MM.1S (cell line): Measurements from ENCODE around the gene ATG3.

ENCODE experiments used
- DNase-seq: peaks from one replicate; pipeline ENCODE4 v3.0.0-alpha.2; 2015
- H2AFZ ChIP-seq: fragments of 300-600 bp; sonication (generic); 2 replicates; pipeline ENCODE4 v1.6.0; 2016; ENCODE audit warnings: antibody characterized with exemption, low read length
- H3F3A ChIP-seq: fragments of 300-600 bp; sonication (generic); 2 replicates; pipeline ENCODE4 v1.6.1; 2016; ENCODE audit warnings: mild to moderate bottlenecking, antibody characterized with exemption, low read length, moderate library complexity, mixed read lengths; ENCODE audit not compliant: insufficient read depth
- H3K27ac ChIP-seq: fragments of 300-600 bp; sonication (generic); 2 replicates; pipeline ENCODE4 v1.5.1; 2016; ENCODE audit warnings: mild to moderate bottlenecking, low read length
- H3K27me3 ChIP-seq: fragments of 300-600 bp; sonication (generic); replicated peaks from 2 replicates; pipeline ENCODE4 v1.6.0; 2016; ENCODE audit warnings: low read length; ENCODE audit not compliant: insufficient read depth
- H3K36me3 ChIP-seq: fragments of 300-600 bp; sonication (generic); replicated peaks from 2 replicates; pipeline ENCODE4 v1.6.1; 2016; ENCODE audit warnings: mild to moderate bottlenecking, low read length, mixed read lengths; ENCODE audit not compliant: insufficient read depth
- H3K4me1 ChIP-seq: fragments of 300-600 bp; sonication (generic); 2 replicates; pipeline ENCODE4 v1.6.1; 2016; ENCODE audit warnings: low read length, mixed read lengths
- H3K4me2 ChIP-seq: fragments of 300-600 bp; sonication (generic); 2 replicates; pipeline ENCODE4 v1.6.0; 2016; ENCODE audit warnings: low read depth, low read length
- H3K4me3 ChIP-seq: fragments of 300-600 bp; sonication (generic); 2 replicates; pipeline ENCODE4 v1.5.1; 2016; ENCODE audit warnings: low read length, mixed read lengths
- H3K79me2 ChIP-seq: fragments of 300-600 bp; sonication (generic); 2 replicates; pipeline ENCODE4 v1.6.1; 2016; ENCODE audit warnings: mixed run types, low read length, mixed read lengths
- H3K9ac ChIP-seq: fragments of 300-600 bp; sonication (generic); 2 replicates; pipeline ENCODE4 v1.6.1; 2016; ENCODE audit warnings: low read length, mixed read lengths
- H3K9me2 ChIP-seq: fragments of 300-600 bp; sonication (generic); replicated peaks from 2 replicates; pipeline ENCODE4 v1.6.1; 2016; ENCODE audit warnings: mild to moderate bottlenecking, low read length, mixed read lengths; ENCODE audit not compliant: insufficient read depth
- H3K9me3 ChIP-seq: fragments of 300-600 bp; sonication (generic); replicated peaks from 2 replicates; pipeline ENCODE4 v1.6.1; 2016; ENCODE audit warnings: mild to moderate bottlenecking, low read length, mixed read lengths; ENCODE audit not compliant: insufficient read depth
- H4K20me1 ChIP-seq: fragments of 300-600 bp; sonication (generic); 2 replicates; pipeline ENCODE4 v1.6.1; 2016; ENCODE audit warnings: mild to moderate bottlenecking, low read length, moderate library complexity, mixed read lengths; ENCODE audit not compliant: insufficient read depth
- EZH2 ChIP-seq: fragments of 300-600 bp; sonication (generic); optimal IDR thresholded peaks from 2 replicates; pipeline ENCODE3; 2017; ENCODE audit warnings: low read depth, mild to moderate bottlenecking, antibody characterized with exemption, low read length, mixed read lengths
- EZH2phosphoT487 ChIP-seq: fragments of 300-600 bp; sonication (generic); IDR thresholded peaks from 2 replicates; pipeline ENCODE4 v1.6.1; 2018; ENCODE audit warnings: antibody characterized with exemption, low read length
- TF ChIP-seq, protein P1 (sequence below): fragments of 300-600 bp; sonication (generic); IDR thresholded peaks from 2 replicates; pipeline ENCODE4 v1.5.1; 2016; ENCODE audit warnings: antibody characterized with exemption, low read length, mixed read lengths

Gene ATG3

DNA sequence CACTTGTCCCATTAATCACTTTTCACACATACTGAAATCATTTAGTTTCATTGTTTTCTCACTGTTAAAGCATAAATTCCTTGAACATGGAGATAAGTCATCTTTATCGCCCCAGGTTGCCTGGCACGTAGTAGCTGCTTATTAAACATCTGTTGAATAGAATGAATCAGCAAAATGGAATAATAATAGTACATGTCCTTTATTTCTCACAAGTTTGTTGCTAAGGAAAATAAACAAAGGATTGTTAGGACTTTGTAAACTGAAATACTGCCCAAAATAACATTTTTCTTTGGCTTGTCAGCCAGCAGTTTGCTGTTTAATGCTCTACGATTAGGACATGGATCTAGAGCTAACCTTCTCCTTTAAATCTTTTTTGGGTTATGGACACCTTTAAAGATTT is 17.9 kb upstream of the ATG3 start:
- H3K9me3 ChIP-seq: no peaks in the 10 kb centered on the region
- no peaks in the 10 kb centered on the region for H4K20me1 ChIP-seq
- no peak overlapping the region for H2AFZ ChIP-seq
- H3K9ac ChIP-seq: no peak overlapping the region
- H3K79me2 ChIP-seq: no peaks in the 10 kb centered on the region
- H3K4me1 ChIP-seq: no peaks in the 10 kb centered on the region
- H3F3A ChIP-seq: no peaks in the 10 kb centered on the region
- H3K9me2 ChIP-seq: no peaks in the 10 kb centered on the region
- H3K27ac ChIP-seq: no peak overlapping the region
- no peaks in the 10 kb centered on the region for H3K36me3 ChIP-seq
- H3K4me2 ChIP-seq: no peak overlapping the region
- TF ChIP-seq, protein P1, sequence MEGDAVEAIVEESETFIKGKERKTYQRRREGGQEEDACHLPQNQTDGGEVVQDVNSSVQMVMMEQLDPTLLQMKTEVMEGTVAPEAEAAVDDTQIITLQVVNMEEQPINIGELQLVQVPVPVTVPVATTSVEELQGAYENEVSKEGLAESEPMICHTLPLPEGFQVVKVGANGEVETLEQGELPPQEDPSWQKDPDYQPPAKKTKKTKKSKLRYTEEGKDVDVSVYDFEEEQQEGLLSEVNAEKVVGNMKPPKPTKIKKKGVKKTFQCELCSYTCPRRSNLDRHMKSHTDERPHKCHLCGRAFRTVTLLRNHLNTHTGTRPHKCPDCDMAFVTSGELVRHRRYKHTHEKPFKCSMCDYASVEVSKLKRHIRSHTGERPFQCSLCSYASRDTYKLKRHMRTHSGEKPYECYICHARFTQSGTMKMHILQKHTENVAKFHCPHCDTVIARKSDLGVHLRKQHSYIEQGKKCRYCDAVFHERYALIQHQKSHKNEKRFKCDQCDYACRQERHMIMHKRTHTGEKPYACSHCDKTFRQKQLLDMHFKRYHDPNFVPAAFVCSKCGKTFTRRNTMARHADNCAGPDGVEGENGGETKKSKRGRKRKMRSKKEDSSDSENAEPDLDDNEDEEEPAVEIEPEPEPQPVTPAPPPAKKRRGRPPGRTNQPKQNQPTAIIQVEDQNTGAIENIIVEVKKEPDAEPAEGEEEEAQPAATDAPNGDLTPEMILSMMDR: no peak
- TF ChIP-seq EZH2phosphoT487: no peak
- TF ChIP-seq EZH2: no peak
- no peak for DNase-seq
- no peak overlapping the region for H3K4me3 ChIP-seq
- H3K27me3 ChIP-seq: no peaks in the 10 kb centered on the region

DNA sequence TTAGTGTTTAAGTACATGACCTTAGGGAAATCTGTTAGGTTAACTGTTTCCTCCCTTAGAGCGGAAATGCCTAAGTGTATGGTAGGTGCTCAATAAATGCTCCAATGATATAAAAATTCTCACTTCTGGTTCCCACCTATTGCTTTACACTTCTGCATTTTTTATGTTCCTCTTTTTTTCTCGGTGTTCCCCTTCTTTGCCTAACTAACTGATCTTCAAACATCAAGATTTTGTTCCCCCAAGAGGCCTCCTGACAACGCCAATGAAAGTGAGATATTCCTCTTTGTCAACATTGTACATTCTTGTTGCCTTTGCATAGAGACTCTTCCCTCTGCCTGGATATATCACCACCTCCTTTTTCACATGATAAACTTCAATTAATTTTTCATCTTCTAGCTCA is 17.5 kb upstream of the ATG3 start:
- no peak for DNase-seq
- no peak overlapping the region for H3K9ac ChIP-seq
- no peaks in the 10 kb centered on the region for H3K4me1 ChIP-seq
- no peak overlapping the region for H3K4me2 ChIP-seq
- H2AFZ ChIP-seq: no peak overlapping the region
- H3K27ac ChIP-seq: no peak overlapping the region
- H3F3A ChIP-seq: no peaks in the 10 kb centered on the region
- H3K36me3 ChIP-seq: no peaks in the 10 kb centered on the region
- H3K9me3 ChIP-seq: no peaks in the 10 kb centered on the region
- no peaks in the 10 kb centered on the region for H3K27me3 ChIP-seq
- no peaks in the 10 kb centered on the region for H3K79me2 ChIP-seq
- TF ChIP-seq, protein P1: no peak
- TF ChIP-seq EZH2phosphoT487 (no peak), EZH2 (no peak)
- H4K20me1 ChIP-seq: no peaks in the 10 kb centered on the region
- no peaks in the 10 kb centered on the region for H3K9me2 ChIP-seq
- H3K4me3 ChIP-seq: no peak overlapping the region

DNA sequence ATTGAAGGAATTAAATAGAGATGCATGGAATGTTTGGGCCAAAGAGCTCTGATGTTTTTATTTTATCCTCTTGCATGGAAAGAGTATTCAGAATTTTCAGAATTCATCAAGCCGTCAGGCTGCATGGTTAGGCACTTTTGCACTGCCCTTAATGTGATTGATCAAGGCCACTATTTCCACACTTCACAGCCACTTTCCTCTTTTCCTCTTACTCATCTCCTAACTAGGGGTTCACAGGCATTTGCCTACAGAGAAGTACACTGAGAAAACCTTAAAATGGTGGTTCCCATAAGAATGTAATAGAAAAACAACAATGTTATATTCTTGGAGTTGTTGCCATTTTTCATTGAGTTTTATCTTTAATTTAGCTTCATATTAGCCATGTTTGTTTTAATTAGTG is 10.9 kb upstream of the ATG3 start:
- Histone ChIP-seq H3K9me2 (no peaks in the 10 kb centered on the region), H3K4me3 (no peak overlapping the region), H3K4me2 (no peak overlapping the region), H3K9me3 (no peaks in the 10 kb centered on the region), H3K79me2 (no peaks in the 10 kb centered on the region), H3F3A (no peaks in the 10 kb centered on the region), H3K27me3 (no peaks in the 10 kb centered on the region), H3K4me1 (no peaks in the 10 kb centered on the region), H3K9ac (no peak overlapping the region), H4K20me1 (no peaks in the 10 kb centered on the region), H3K36me3 (no peaks in the 10 kb centered on the region), H3K27ac (no peak overlapping the region), H2AFZ (no peak overlapping the region)
- no peak for TF ChIP-seq EZH2
- TF ChIP-seq, protein P1: no peak
- no peak for TF ChIP-seq EZH2phosphoT487
- no peak for DNase-seq
